Skin of body (tissue), 2 donors: ENCODE results near the gene NXPH3. TPM values are rescaled to one million over a fixed set of nuclear protein-coding genes. Genes with fewer than 3 reads are reported as not detected.
A peak's percentile ranks its signal among the peaks of the same experiment; 100 is the strongest.
"Not testable (repeated sequence)": the region's sequence is repeated elsewhere in the genome, so short reads cannot be mapped to it uniquely, and the experiment has no call there.

Source experiments
- DNase-seq: peaks from one replicate; lab custom pipeline; 2025; lab: John Stamatoyannopoulos, UW
- total RNA-seq: library from RNA; depleted of rRNA; stranded (reverse); fragments of >200 nt; gene quantifications from one replicate; pipeline ENCODE4 v1.2.3, GENCODE V29; 2014

NXPH3 gene
- total RNA-seq, 1 donor from 2014 or later = 0.89 TPM

GRCh38 chr17:49554694-49555494, 20.8 kb upstream of the NXPH3 start:
- no peak for DNase-seq

- no peak for DNase-seq
Observed at GRCh38 chr17:49555495-49556222, 20.0 kb upstream of the NXPH3 start.

GRCh38 chr17:49556223-49556943, 19.3 kb upstream of the NXPH3 start:
- DNase-seq = peak; percentile 42

GRCh38 chr17:49557312-49558024, 18.2 kb upstream of the NXPH3 start:
- DNase-seq = no peak

GRCh38 chr17:49564638-49565037, 11.0 kb upstream of the NXPH3 start:
- no peak for DNase-seq

- no peak for DNase-seq
Observed at GRCh38 chr17:49565948-49566491, 9.7 kb upstream of the NXPH3 start.

GRCh38 chr17:49566668-49567071, 9.0 kb upstream of the NXPH3 start:
- no peak for DNase-seq

- DNase-seq = no peak
Observed at GRCh38 chr17:49567104-49567521, 8.6 kb upstream of the NXPH3 start.

GRCh38 chr17:49567871-49568694, 7.6 kb upstream of the NXPH3 start:
- DNase-seq = peak; percentile 30

- DNase-seq = not testable (repeated sequence)
Observed at GRCh38 chr17:49568695-49569047, 7.0 kb upstream of the NXPH3 start.

GRCh38 chr17:49570540-49571242, 5.0 kb upstream of the NXPH3 start:
- DNase-seq = no peak

- DNase-seq = no peak
Observed at GRCh38 chr17:49571283-49571682, 4.4 kb upstream of the NXPH3 start.

GRCh38 chr17:49571764-49572163, 3.9 kb upstream of the NXPH3 start:
- DNase-seq = no peak

GRCh38 chr17:49572226-49572625, 3.4 kb upstream of the NXPH3 start:
- DNase-seq = no peak

- no peak for DNase-seq
Observed at GRCh38 chr17:49572806-49573420, 2.8 kb upstream of the NXPH3 start.

GRCh38 chr17:49573510-49574322, 2.0 kb upstream of the NXPH3 start:
- no peak for DNase-seq

- no peak for DNase-seq
Observed at GRCh38 chr17:49574323-49574781, 1.3 kb upstream of the NXPH3 start.

- DNase-seq = no peak
Observed at GRCh38 chr17:49574945-49575678, 559 bp upstream of the NXPH3 start.
